CD4-positive, alpha-beta T cell (primary cell): ENCODE measurements around the gene CNTD1. TPM values are rescaled to one million over a fixed set of nuclear protein-coding genes. Genes with fewer than 3 reads are reported as not detected.
A peak's percentile ranks its signal among the peaks of the same experiment; 100 is the strongest.

Experiments
- ATAC-seq: fragments of 200-7000 bp; cut with Tn5 transposase; one replicate; pipeline ENCODE4 v1.10.0; 2022; ENCODE audit warnings: mild to moderate bottlenecking; ENCODE audit not compliant: poor library complexity
- CTCF ChIA-PET: fragments of 350-600 bp; sonication (Branson Sonifier 250); formaldehyde crosslinking; loops from one replicate; lab custom pipeline; 2021; ENCODE audit warnings: antibody characterized with exemption, inconsistent platforms; lab: Charles Lee
- POLR2A ChIA-PET: fragments of 350-600 bp; sonication (Branson Sonifier 250); formaldehyde crosslinking; loops from one replicate; lab custom pipeline; 2021; ENCODE audit warnings: antibody characterized with exemption, inconsistent platforms; lab: Charles Lee
- DNase-seq, 14 experiments: peaks; one replicate each; pipeline ENCODE4 v3.0.0-alpha.2; 2013 to 2020; ENCODE audit warnings: mixed read lengths in 2 of 14
- H3K27ac ChIP-seq, 2 donors: one replicate each; pipeline versions ENCODE4 v1.5.1 to v1.7.0; 2013; ENCODE audit warnings: low read length in 2 of 2, low read depth in 1 of 2, mild to moderate bottlenecking in 1 of 2
- H3K27me3 ChIP-seq, 2 experiments: 1 replicate in 1 of 2; 2 replicates in 1 of 2; pipeline versions ENCODE4 v1.6.1 to v1.7.0; 2013; ENCODE audit warnings: low read length in 2 of 2, control low read depth in 1 of 2, mild to moderate bottlenecking in 1 of 2, moderate library complexity in 1 of 2; ENCODE audit not compliant: insufficient read depth in 2 of 2, control insufficient read depth in 1 of 2
- H3K36me3 ChIP-seq: one replicate; pipeline ENCODE4 v1.6.1; 2013; ENCODE audit warnings: low read length, control low read depth; ENCODE audit not compliant: insufficient read depth
- H3K4me1 ChIP-seq: one replicate; pipeline ENCODE4 v1.6.1; 2013; ENCODE audit warnings: low read length, control low read depth; ENCODE audit not compliant: insufficient read depth
- H3K4me3 ChIP-seq: one replicate; pipeline ENCODE4 v1.5.1; 2013; ENCODE audit warnings: mild to moderate bottlenecking, low read length, moderate library complexity
- H3K9me3 ChIP-seq, 2 experiments: 1 replicate in 1 of 2; 2 replicates in 1 of 2; pipeline versions ENCODE4 v1.6.1 to v1.7.0; 2013; ENCODE audit warnings: low read length in 2 of 2, mild to moderate bottlenecking in 2 of 2, control low read depth in 1 of 2, moderate library complexity in 1 of 2; ENCODE audit not compliant: control insufficient read depth in 1 of 2, insufficient read depth in 1 of 2
- H3K27ac Mint-ChIP-seq: one replicate; pipeline ENCODE4 v1.8.0; 2020; ENCODE audit warnings: mixed read lengths
- H3K27me3 Mint-ChIP-seq: one replicate; pipeline ENCODE4 v1.8.0; 2021; ENCODE audit warnings: mixed read lengths
- H3K36me3 Mint-ChIP-seq: one replicate; pipeline ENCODE4 v1.8.0; 2021; ENCODE audit warnings: low read depth, mixed read lengths
- H3K4me1 Mint-ChIP-seq: one replicate; pipeline ENCODE4 v1.8.0; 2021; ENCODE audit warnings: low read depth, mixed read lengths
- H3K4me3 Mint-ChIP-seq: one replicate; pipeline ENCODE4 v1.8.0; 2020; ENCODE audit warnings: mild to moderate bottlenecking, mixed read lengths
- H3K9me3 Mint-ChIP-seq: one replicate; pipeline ENCODE4 v1.8.0; 2020; ENCODE audit warnings: mixed read lengths
- CTCF ChIP-seq: fragments of 200-600 bp; IDR thresholded peaks from one replicate; pipeline ENCODE4 v1.8.0; 2022; ENCODE audit warnings: antibody characterized with exemption, mild to moderate bottlenecking
- intact Hi-C, 2 experiments: fragments of 100-400 bp; cut with DNase I in 1 of 2; cut with micrococcal nuclease in 1 of 2; formaldehyde crosslinking; loops; one replicate each; pipeline versions ENCODE4 v1.15.1 to v1.9.0; 2023 to 2025; cut with DNase I, micrococcal nuclease
- total RNA-seq, 174 experiments: library from RNA in 2 of 174; stranded (reverse) in 2 of 174; gene quantifications; one replicate each; pipeline ENCODE4 v1.2.3 and lab custom pipeline; 2021 to 2026

The CNTD1 gene
- total RNA-seq, 2 experiments from 2014 or later: not detected

GRCh38 chr17:42795465-42795864, 3.2 kb upstream of the CNTD1 start:
- Mint-ChIP-seq H3K4me1 (peaks cover 19% of the 10 kb centered on the region), H3K9me3 (no peaks in the 10 kb centered on the region), H3K27ac (no peak overlapping the region), H3K36me3 (peaks cover 11% of the 10 kb centered on the region), H3K4me3 (peak overlapping the region; percentile 27), H3K27me3 (no peaks in the 10 kb centered on the region)
- TF ChIP-seq CTCF: no peak
- DNase-seq (no peak), ATAC-seq (no peak)
- no peaks in the 10 kb centered on the region for H3K9me3 ChIP-seq
- H3K4me1 ChIP-seq: peaks cover 30% of the 10 kb centered on the region
- intact Hi-C loops: loop anchor here in 1 of 2 experiments (5.0 kb wide), 1 partner anchor 37 kb away; the partner anchor contains the start of gene PSME3
- H3K27ac ChIP-seq: no peak overlapping the region
- POLR2A ChIA-PET: interaction anchor here (1.1 kb wide), 1 partner anchor 22 kb away, joined by 4 read pairs; the partner anchor contains the start of gene VPS25
- CTCF ChIA-PET: no interaction called here
- no peaks in the 10 kb centered on the region for H3K27me3 ChIP-seq
- H3K36me3 ChIP-seq: peaks cover 4% of the 10 kb centered on the region
- no peak overlapping the region for H3K4me3 ChIP-seq

GRCh38 chr17:42796066-42796758, 2.4 kb upstream of the CNTD1 start:
- Mint-ChIP-seq H3K36me3 (peaks cover 11% of the 10 kb centered on the region), H3K27me3 (no peaks in the 10 kb centered on the region), H3K27ac (no peak overlapping the region), H3K4me3 (peak overlapping the region; percentile 15), H3K4me1 (peaks cover 19% of the 10 kb centered on the region), H3K9me3 (no peaks in the 10 kb centered on the region)
- no peak for ATAC-seq
- ChIA-PET CTCF (no interaction called here), POLR2A (interaction anchor here (1.1 kb wide), 1 partner anchor 23 kb away, joined by 4 read pairs; the partner anchor contains the start of gene VPS25)
- intact Hi-C loops: loop anchor here in 1 of 2 experiments (5.0 kb wide), 1 partner anchor 36 kb away; the partner anchor contains the start of gene PSME3
- Histone ChIP-seq H3K36me3 (peaks cover 4% of the 10 kb centered on the region), H3K9me3 (no peaks in the 10 kb centered on the region), H3K4me1 (peaks cover 30% of the 10 kb centered on the region), H3K27ac (no peak overlapping the region), H3K27me3 (no peaks in the 10 kb centered on the region), H3K4me3 (no peak overlapping the region)
- DNase-seq: no peak
- TF ChIP-seq CTCF: no peak

GRCh38 chr17:42797067-42798007, 1.3 kb upstream of the CNTD1 start:
- H3K27ac Mint-ChIP-seq: no peak overlapping the region
- CTCF ChIA-PET: no interaction called here

More at GRCh38 chr17:42797067-42798007, 1.3 kb upstream of the CNTD1 start:
- Histone ChIP-seq H3K27ac (no peak overlapping the region), H3K4me1 (peaks cover 30% of the 10 kb centered on the region), H3K27me3 (no peaks in the 10 kb centered on the region), H3K9me3 (no peaks in the 10 kb centered on the region), H3K4me3 (peak overlapping the region; percentile 92), H3K36me3 (peaks cover 4% of the 10 kb centered on the region)
- no peak for ATAC-seq
- peak overlapping the region; percentile 92 for H3K4me3 Mint-ChIP-seq
- no peak for TF ChIP-seq CTCF
- no peaks in the 10 kb centered on the region for H3K9me3 Mint-ChIP-seq
- H3K27me3 Mint-ChIP-seq: no peaks in the 10 kb centered on the region
- peaks cover 19% of the 10 kb centered on the region for H3K4me1 Mint-ChIP-seq
- POLR2A ChIA-PET: interaction anchor here (1.1 to 2.3 kb wide), 5 partner anchors 17 to 409 kb away, joined by 3 to 9 read pairs (median 4); partner anchors contain the start of genes BECN1, RETREG3, RPL27 and STAT3
- no peak for DNase-seq
- intact Hi-C loops: loop anchor here in 1 of 2 experiments (2.0 to 5.0 kb wide), 2 partner anchors 23 to 35 kb away; partner anchors contain the start of gene PSME3
- peaks cover 11% of the 10 kb centered on the region for H3K36me3 Mint-ChIP-seq
